DOHH2 (cell line): ENCODE results near the gene ENOX1.

Experiments used
- H3F3A ChIP-seq: fragments of 200-600 bp; sonication (generic), shearing (Covaris generic); 2 replicates; pipeline ENCODE4 v1.6.0; 2016; ENCODE audit warnings: antibody characterized with exemption, mild to moderate bottlenecking; ENCODE audit not compliant: control insufficient read depth, insufficient read depth
- H3K27ac ChIP-seq: fragments of 200-600 bp; sonication (generic); 2 replicates; pipeline ENCODE4 v1.5.1; 2014; ENCODE audit warnings: low read depth, mild to moderate bottlenecking, low read length, moderate library complexity
- H3K27me3 ChIP-seq: fragments of 200-600 bp; sonication (generic); 2 replicates; pipeline ENCODE4 v1.6.1; 2014; ENCODE audit warnings: mild to moderate bottlenecking, low read length, mixed read lengths; ENCODE audit not compliant: control insufficient read depth
- H3K36me3 ChIP-seq: fragments of 200-600 bp; sonication (generic); 2 replicates; pipeline ENCODE4 v1.6.1; 2014; ENCODE audit warnings: mild to moderate bottlenecking, low read length, moderate library complexity, mixed read lengths; ENCODE audit not compliant: control insufficient read depth
- H3K4me1 ChIP-seq: fragments of 200-600 bp; sonication (generic); 2 replicates; pipeline ENCODE4 v1.6.1; 2014; ENCODE audit warnings: mild to moderate bottlenecking, low read length, mixed read lengths; ENCODE audit not compliant: control insufficient read depth
- H3K4me2 ChIP-seq: fragments of 200-600 bp; sonication (generic); 2 replicates; pipeline ENCODE4 v1.6.0; 2014; ENCODE audit warnings: mild to moderate bottlenecking, low read length, moderate library complexity
- H3K4me3 ChIP-seq: fragments of 200-600 bp; sonication (generic); 2 replicates; pipeline ENCODE4 v1.5.1; 2014; ENCODE audit warnings: mild to moderate bottlenecking, low read length, mixed read lengths
- H3K79me2 ChIP-seq: fragments of 200-600 bp; sonication (generic); 2 replicates; pipeline ENCODE4 v1.6.1; 2014; ENCODE audit warnings: mild to moderate bottlenecking, low read length, mixed read lengths; ENCODE audit not compliant: control insufficient read depth
- H3K9me2 ChIP-seq: fragments of 200-600 bp; sonication (generic); replicated peaks from 2 replicates; pipeline ENCODE4 v1.6.1; 2014; ENCODE audit warnings: mild to moderate bottlenecking, low read length, mixed read lengths; ENCODE audit not compliant: control insufficient read depth
- H3K9me3 ChIP-seq: fragments of 200-600 bp; sonication (generic); 2 replicates; pipeline ENCODE4 v1.6.1; 2014; ENCODE audit warnings: antibody characterized with exemption, low read length, mixed read lengths; ENCODE audit not compliant: control insufficient read depth, insufficient read depth
- H4K20me1 ChIP-seq: fragments of 200-600 bp; sonication (generic); 2 replicates; pipeline ENCODE4 v1.6.0; 2014; ENCODE audit warnings: low read depth, mild to moderate bottlenecking, antibody characterized with exemption, low read length, moderate library complexity; ENCODE audit not compliant: control insufficient read depth, insufficient read depth
- CTCF ChIP-seq: fragments of 200-600 bp; sonication (generic); IDR thresholded peaks from one replicate; pipeline ENCODE4 v1.5.1; 2014; ENCODE audit warnings: antibody characterized with exemption, mild to moderate bottlenecking, low read depth, low read length; ENCODE audit not compliant: poor library complexity, severe bottlenecking
- EZH2phosphoT487 ChIP-seq: fragments of 200-600 bp; sonication (generic); IDR thresholded peaks from 2 replicates; pipeline ENCODE4 v1.6.1; 2017; ENCODE audit warnings: borderline replicate concordance, mild to moderate bottlenecking, antibody characterized with exemption, low read length, moderate library complexity, mixed read lengths

ENOX1 gene

GRCh38 chr13:43763143-43763759, 23.5 kb downstream of the ENOX1 start:
- H3F3A ChIP-seq = no peaks in the 10 kb centered on the region
- H3K79me2 ChIP-seq = no peaks in the 10 kb centered on the region
- H3K27ac ChIP-seq = no peak overlapping the region
- H3K27me3 ChIP-seq = peaks cover 3% of the 10 kb centered on the region
- H3K9me3 ChIP-seq = no peaks in the 10 kb centered on the region
- no peak overlapping the region for H3K4me3 ChIP-seq
- no peak for TF ChIP-seq CTCF
- no peak for TF ChIP-seq EZH2phosphoT487
- no peaks in the 10 kb centered on the region for H3K4me1 ChIP-seq
- no peaks in the 10 kb centered on the region for H3K36me3 ChIP-seq
- no peaks in the 10 kb centered on the region for H3K9me2 ChIP-seq
- no peaks in the 10 kb centered on the region for H4K20me1 ChIP-seq
- H3K4me2 ChIP-seq = no peak overlapping the region

GRCh38 chr13:43761616-43762315, 25.0 kb downstream of the ENOX1 start:
- TF ChIP-seq CTCF = no peak
- no peak for TF ChIP-seq EZH2phosphoT487
- H3K27me3 ChIP-seq = peaks cover 3% of the 10 kb centered on the region
- no peak overlapping the region for H3K4me2 ChIP-seq
- no peaks in the 10 kb centered on the region for H3K9me3 ChIP-seq
- no peaks in the 10 kb centered on the region for H3K36me3 ChIP-seq
- H3K4me3 ChIP-seq = no peak overlapping the region
- H3K79me2 ChIP-seq = no peaks in the 10 kb centered on the region
- H4K20me1 ChIP-seq = no peaks in the 10 kb centered on the region
- H3K27ac ChIP-seq = no peak overlapping the region
- no peaks in the 10 kb centered on the region for H3K4me1 ChIP-seq
- H3F3A ChIP-seq = no peaks in the 10 kb centered on the region
- H3K9me2 ChIP-seq = no peaks in the 10 kb centered on the region

GRCh38 chr13:43760257-43760656, 26.5 kb downstream of the ENOX1 start:
- Histone ChIP-seq H3K79me2 (no peaks in the 10 kb centered on the region), H3K9me2 (no peaks in the 10 kb centered on the region), H3K4me1 (no peaks in the 10 kb centered on the region), H3K9me3 (no peaks in the 10 kb centered on the region), H4K20me1 (no peaks in the 10 kb centered on the region), H3K36me3 (no peaks in the 10 kb centered on the region), H3K27me3 (peaks cover 3% of the 10 kb centered on the region), H3K4me2 (no peak overlapping the region), H3F3A (no peaks in the 10 kb centered on the region), H3K4me3 (no peak overlapping the region), H3K27ac (no peak overlapping the region)
- no peak for TF ChIP-seq EZH2phosphoT487
- no peak for TF ChIP-seq CTCF
